ENCODE measurements around the gene AGAP5. TPM values are rescaled to one million over a fixed set of nuclear protein-coding genes. Genes with fewer than 3 reads are reported as not detected.
"Not testable (repeated sequence)": the region's sequence is repeated elsewhere in the genome, so short reads cannot be mapped to it uniquely, and the experiment has no call there.

Gene AGAP5
- total RNA-seq, 1 experiment from 2014 or later: 6.6 TPM

DNA sequence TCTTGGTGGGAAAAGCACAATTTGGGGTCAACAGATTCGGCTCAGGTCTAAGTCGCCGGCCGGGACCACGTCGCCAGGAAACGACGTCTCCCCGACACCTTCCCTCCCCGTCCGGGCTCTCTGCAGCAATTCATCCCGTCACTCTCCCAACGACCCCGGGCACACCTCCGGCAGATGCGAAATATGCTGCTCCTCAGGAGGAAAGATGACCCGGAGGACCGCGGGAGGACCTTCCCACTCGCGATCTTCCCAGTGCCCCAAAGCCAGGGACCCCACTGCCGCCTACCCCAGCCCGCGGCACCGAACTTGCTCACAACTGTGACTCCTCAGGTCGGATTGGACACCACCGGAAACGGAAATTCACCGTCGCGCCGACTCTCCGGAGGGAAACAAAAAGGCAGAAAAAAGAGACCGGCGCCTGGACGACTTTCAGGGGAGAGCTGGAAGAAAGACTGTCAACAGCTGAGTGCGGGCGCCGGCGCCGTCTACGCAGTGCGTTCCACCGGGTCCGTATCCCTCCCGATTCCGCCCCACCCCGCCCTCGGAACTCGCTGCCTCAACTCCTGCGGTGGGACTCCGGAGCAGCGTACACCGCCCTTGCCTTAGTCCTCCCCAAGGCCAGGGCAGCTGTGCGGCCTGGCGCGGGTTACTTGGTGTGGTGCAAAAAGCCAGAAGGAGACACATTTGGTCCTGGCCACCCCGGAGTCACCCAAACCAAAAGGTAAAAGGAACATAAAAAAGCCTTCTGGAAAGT lies 32.4 kb upstream of the AGAP5 start:
- peaks cover 8% of the 10 kb centered on the region for H3K36me3 ChIP-seq (ENCODE audit: control insufficient read depth, insufficient read depth, low read length)
- DNase-seq (ENCODE audit: low read depth, low spot score) (peak; percentile 90), ATAC-seq (peak; percentile 97)
- in situ Hi-C loops (cut with HindIII; ENCODE audit: low pct_unique_long_range_greater_than_20kb, low sequenced_read_pairs): no loop called here
- H3K27me3 ChIP-seq (ENCODE audit: control insufficient read depth, insufficient read depth, low read length): no peaks in the 10 kb centered on the region
- intact Hi-C loops (cut with micrococcal nuclease; ENCODE audit: unreplicated experiment): no loop called here
- ChIA-PET POLR2A (interaction anchor here (0.8 kb wide), 1 partner anchor 12 kb away, joined by 4 read pairs; no protein-coding TSS in a partner anchor), CTCF (no interaction called here)
- BruUV-seq (replicated peaks): no TSS peak
- H3K9me3 ChIP-seq (ENCODE audit: control insufficient read depth, insufficient read depth, low read depth, low read length): no peaks in the 10 kb centered on the region
- TF ChIP-seq TCF7L2 (IDR thresholded peaks at IDR 0.05; ENCODE audit: low read depth, low read length): peak; percentile 76
- TF ChIP-seq REST (IDR thresholded peaks at IDR 0.05; ENCODE audit: insufficient read depth in 1 of 2, low read depth in 2 of 2, low read length in 1 of 2): peak in 1 of 2 experiments; percentile 41; a peak in 1 of 4 replicates
- peak; percentile 98 for TF ChIP-seq POLR2AphosphoS5 (IDR thresholded peaks at IDR 0.05; ENCODE audit: low read depth, low read length)
- TF ChIP-seq CTCF (IDR thresholded peaks at IDR 0.05): no peak
- peak; percentile 95 for TF ChIP-seq SIN3A (IDR thresholded peaks at IDR 0.05; ENCODE audit: borderline replicate concordance, insufficient read depth, low read depth, low read length)
- H3K27ac ChIP-seq (ENCODE audit: low read length): peak overlapping the region; percentile 97
- H3K4me3 ChIP-seq (ENCODE audit: low read depth in 2 of 2, low read length in 2 of 2): peak overlapping the region; percentile 94 to 96
- no peaks in the 10 kb centered on the region; the same call in 1 of the 2 replicates for H3K4me1 ChIP-seq (ENCODE audit: control insufficient read depth, insufficient read depth, low read length)

DNA sequence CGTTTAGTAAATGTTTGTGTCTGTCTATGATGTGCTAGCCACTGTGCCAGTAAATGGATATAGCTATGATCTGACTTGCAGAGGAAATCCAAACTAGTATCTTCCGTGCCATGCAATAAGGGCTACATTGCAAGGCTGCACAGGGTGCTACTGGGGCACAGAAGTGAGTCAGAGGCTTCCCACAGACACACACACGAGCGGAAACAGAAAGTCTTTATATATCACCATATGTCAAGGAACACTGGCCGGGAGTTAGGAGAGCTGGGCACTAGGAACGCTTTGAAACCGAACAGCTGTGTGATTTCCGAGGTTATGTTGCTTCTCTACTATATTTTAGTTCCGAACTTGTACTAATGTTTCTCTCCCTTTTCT lies 31.9 kb upstream of the AGAP5 start:
- Histone ChIP-seq H3K27ac (ENCODE audit: low read length) (peak overlapping the region; percentile 97), H3K4me3 (ENCODE audit: low read depth in 2 of 2, low read length in 2 of 2) (peak overlapping the region; percentile 94 to 96)
- DNase-seq (ENCODE audit: low read depth, low spot score); H3K27me3 ChIP-seq (ENCODE audit: control insufficient read depth, insufficient read depth, low read length); in situ Hi-C loops (cut with HindIII; ENCODE audit: low pct_unique_long_range_greater_than_20kb, low sequenced_read_pairs); intact Hi-C loops (cut with micrococcal nuclease; ENCODE audit: unreplicated experiment); CTCF ChIA-PET; H3K4me1 ChIP-seq (ENCODE audit: control insufficient read depth, insufficient read depth, low read length); H3K9me3 ChIP-seq (ENCODE audit: control insufficient read depth, insufficient read depth, low read depth, low read length); POLR2A ChIA-PET; ATAC-seq; H3K36me3 ChIP-seq (ENCODE audit: control insufficient read depth, insufficient read depth, low read length): not testable (repeated sequence)
- TSS peak; percentile 87 for BruUV-seq (replicated peaks)

DNA sequence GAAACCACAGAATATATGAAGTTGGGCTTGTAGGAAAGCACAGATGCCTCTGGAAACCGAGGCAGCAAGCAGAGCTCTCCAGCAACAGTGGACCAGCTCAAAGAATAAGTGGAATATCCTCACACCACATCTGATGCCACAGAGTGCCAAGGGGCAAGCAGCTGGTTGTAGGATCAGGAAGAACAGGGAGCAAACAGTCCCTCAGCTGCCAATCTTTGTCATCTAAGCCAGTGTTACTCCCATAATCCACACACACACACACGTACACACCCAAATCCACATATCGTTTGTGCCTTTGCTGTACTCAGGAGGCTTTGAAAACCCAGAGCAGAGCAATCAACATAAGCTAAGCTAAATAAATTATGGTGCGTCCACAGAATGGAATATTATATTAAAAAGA lies 25.6 kb upstream of the AGAP5 start:
- H3K36me3 ChIP-seq (ENCODE audit: control insufficient read depth, insufficient read depth, low read length): peaks cover 25% of the 10 kb centered on the region
- no peak for ATAC-seq
- H3K4me3 ChIP-seq (ENCODE audit: low read depth in 2 of 2, low read length in 2 of 2): no peak overlapping the region
- intact Hi-C loops (cut with micrococcal nuclease; ENCODE audit: unreplicated experiment): no loop called here
- no peaks in the 10 kb centered on the region for H3K9me3 ChIP-seq (ENCODE audit: control insufficient read depth, insufficient read depth, low read depth, low read length)
- ChIA-PET POLR2A (no interaction called here), CTCF (interaction anchor here (0.7 kb wide), 1 partner anchor 203 kb away, joined by 3 read pairs; no protein-coding TSS in a partner anchor)
- in situ Hi-C loops (cut with HindIII; ENCODE audit: low pct_unique_long_range_greater_than_20kb, low sequenced_read_pairs): no loop called here
- no peaks in the 10 kb centered on the region for H3K27me3 ChIP-seq (ENCODE audit: control insufficient read depth, insufficient read depth, low read length)
- BruUV-seq (replicated peaks): no TSS peak
- H3K4me1 ChIP-seq (ENCODE audit: control insufficient read depth, insufficient read depth, low read length): no peaks in the 10 kb centered on the region
- no peak for TF ChIP-seq TCF7L2 (IDR thresholded peaks at IDR 0.05; ENCODE audit: low read depth, low read length)
- no peak for TF ChIP-seq POLR2AphosphoS5 (IDR thresholded peaks at IDR 0.05; ENCODE audit: low read depth, low read length)
- TF ChIP-seq REST (IDR thresholded peaks at IDR 0.05; ENCODE audit: insufficient read depth in 1 of 2, low read depth in 2 of 2, low read length in 1 of 2): no peak
- TF ChIP-seq CTCF (IDR thresholded peaks at IDR 0.05): no peak
- TF ChIP-seq SIN3A (IDR thresholded peaks at IDR 0.05; ENCODE audit: borderline replicate concordance, insufficient read depth, low read depth, low read length): no peak
- no peak overlapping the region for H3K27ac ChIP-seq (ENCODE audit: low read length)
- DNase-seq (ENCODE audit: low read depth, low spot score): no peak

All from Panc1 (cell line).